B cell (primary cell): ENCODE data around the gene XPNPEP1.

ENCODE experiments used
- CTCF ChIP-seq: fragments of 200-600 bp; IDR thresholded peaks from one replicate; pipeline ENCODE4 v1.8.0; 2022; ENCODE audit warnings: antibody characterized with exemption, mild to moderate bottlenecking
- EZH2 ChIP-seq: IDR thresholded peaks from 2 replicates; pipeline ENCODE4 v1.6.1; 2012; ENCODE audit warnings: borderline replicate concordance, low read depth, mild to moderate bottlenecking, moderate library complexity, low read length; ENCODE audit not compliant: insufficient read depth, poor library complexity, severe bottlenecking

- TF ChIP-seq CTCF: no peak
- TF ChIP-seq EZH2: no peak
Measured at GRCh38 chr10:109952526-109952925, 29.2 kb upstream of the XPNPEP1 start.
